IMR-90 (cell line): ENCODE measurements around the gene LRRC4C. TPM values are rescaled to one million over a fixed set of nuclear protein-coding genes. Genes with fewer than 3 reads are reported as not detected.

ENCODE experiments used
- ATAC-seq: fragments of 200-7000 bp; cut with Tn5 transposase; 2 replicates; pipeline ENCODE4 v1.9.1; 2020; ENCODE audit warnings: low read depth, mild to moderate bottlenecking, moderate library complexity
- BruUV-seq: library from RNA; stranded (reverse); fragments of 400-500 nt; replicated peaks from 2 replicates; lab custom pipeline; 2021; lab: Mats Ljungman, UMichigan
- CTCF ChIA-PET: fragments of 300-600 bp; formaldehyde crosslinking; extraction: SDS; loops from one replicate; lab custom pipeline; 2021; ENCODE audit warnings: antibody characterized with exemption; lab: Yijun Ruan, JAX
- POLR2A ChIA-PET: fragments of 300-600 bp; sonication (Branson Sonifier 250); formaldehyde crosslinking; loops from one replicate; lab custom pipeline; 2022; ENCODE audit warnings: antibody characterized with exemption; ENCODE audit not compliant: unreplicated experiment; lab: Charles Lee
- DNase-seq: peaks from one replicate; pipeline ENCODE4 v3.0.0; 2013
- H2AFZ ChIP-seq: replicated peaks from 2 replicates; pipeline ENCODE3; 2013; ENCODE audit warnings: low read length, mild to moderate bottlenecking; ENCODE audit not compliant: poor library complexity
- H2AK5ac ChIP-seq: 2 replicates; pipeline ENCODE4 v1.6.1; 2013; ENCODE audit warnings: low read depth, low read length, inconsistent platforms
- H2AK9ac ChIP-seq: replicated peaks from 2 replicates; pipeline ENCODE3; 2013; ENCODE audit warnings: mild to moderate bottlenecking, low read depth, low read length, moderate library complexity; ENCODE audit not compliant: poor library complexity
- H2BK120ac ChIP-seq: 2 replicates; pipeline ENCODE4 v1.6.1; 2013; ENCODE audit warnings: low read depth, low read length, inconsistent platforms
- H2BK15ac ChIP-seq: 3 replicates; pipeline ENCODE4 v1.6.1; 2013; ENCODE audit warnings: low read depth, low read length, inconsistent platforms
- H2BK20ac ChIP-seq: 2 replicates; pipeline ENCODE4 v1.6.1; 2013; ENCODE audit warnings: low read depth, mild to moderate bottlenecking, inconsistent platforms, low read length, moderate library complexity
- H2BK5ac ChIP-seq: 2 replicates; pipeline ENCODE4 v1.6.1; 2013; ENCODE audit warnings: mild to moderate bottlenecking, low read depth, low read length, inconsistent platforms; ENCODE audit not compliant: poor library complexity, severe bottlenecking
- H3K14ac ChIP-seq: replicated peaks from 2 replicates; pipeline ENCODE4 v1.6.1; 2013; ENCODE audit warnings: low read depth, low read length, inconsistent platforms
- H3K18ac ChIP-seq: 2 replicates; pipeline ENCODE4 v1.6.1; 2013; ENCODE audit warnings: low read depth, low read length, control low read depth
- H3K23ac ChIP-seq: 2 replicates; pipeline ENCODE4 v1.6.1; 2013; ENCODE audit warnings: low read depth, low read length, inconsistent platforms
- H3K27ac ChIP-seq: 2 replicates; pipeline ENCODE4 v1.5.1; 2013; ENCODE audit warnings: mild to moderate bottlenecking, control low read depth, low read length; ENCODE audit not compliant: insufficient read depth
- H3K27me3 ChIP-seq: 2 replicates; pipeline ENCODE4 v1.6.1; 2013; ENCODE audit warnings: low read length; ENCODE audit not compliant: control insufficient read depth, insufficient read depth
- H3K36me3 ChIP-seq: 2 replicates; pipeline ENCODE4 v1.6.1; 2013; ENCODE audit warnings: low read length, mixed read lengths; ENCODE audit not compliant: control insufficient read depth, insufficient read depth
- H3K4ac ChIP-seq: 2 replicates; pipeline ENCODE4 v1.6.1; 2013; ENCODE audit warnings: low read depth, low read length, inconsistent platforms
- H3K4me1 ChIP-seq: 2 replicates; pipeline ENCODE4 v1.6.1; 2013; ENCODE audit warnings: low read length, mixed read lengths; ENCODE audit not compliant: control insufficient read depth, insufficient read depth
- H3K4me2 ChIP-seq: 2 replicates; pipeline ENCODE4 v1.6.1; 2013; ENCODE audit warnings: low read depth, mild to moderate bottlenecking, control low read depth, low read length, moderate library complexity
- H3K4me3 ChIP-seq: 2 replicates; pipeline ENCODE4 v1.5.1; 2013; ENCODE audit warnings: low read depth, mild to moderate bottlenecking, control low read depth, low read length, moderate library complexity; ENCODE audit not compliant: insufficient read depth
- H3K56ac ChIP-seq: 2 replicates; pipeline ENCODE4 v1.6.1; 2013; ENCODE audit warnings: low read length, inconsistent platforms; ENCODE audit not compliant: insufficient read depth; ENCODE audit errors: extremely low read depth
- H3K79me1 ChIP-seq, 2 experiments: 2 replicates each; pipeline ENCODE4 v1.6.1; 2013; ENCODE audit warnings: low read length in 2 of 2, inconsistent platforms in 1 of 2, low read depth in 1 of 2
- H3K9ac ChIP-seq: 2 replicates; pipeline ENCODE4 v1.6.1; 2013; ENCODE audit warnings: low read depth, low read length, control low read depth
- H3K9me1 ChIP-seq: 2 replicates; pipeline ENCODE4 v1.6.1; 2013; ENCODE audit warnings: low read length, inconsistent platforms; ENCODE audit not compliant: insufficient read depth
- H3K9me3 ChIP-seq: 2 replicates; pipeline ENCODE4 v1.6.1; 2013; ENCODE audit warnings: low read length; ENCODE audit not compliant: control insufficient read depth, insufficient read depth
- H4K20me1 ChIP-seq: 2 replicates; pipeline ENCODE4 v1.6.1; 2013; ENCODE audit warnings: low read length, inconsistent platforms; ENCODE audit not compliant: insufficient read depth
- H4K5ac ChIP-seq: 2 replicates; pipeline ENCODE4 v1.6.1; 2013; ENCODE audit warnings: mild to moderate bottlenecking, low read depth, low read length, control low read depth
- H4K8ac ChIP-seq, 2 experiments: 2 replicates each; pipeline ENCODE4 v1.6.1; 2013; ENCODE audit warnings: low read depth in 2 of 2, low read length in 2 of 2, control low read depth in 1 of 2, inconsistent platforms in 1 of 2
- H4K91ac ChIP-seq: 2 replicates; pipeline ENCODE4 v1.6.1; 2013; ENCODE audit warnings: low read depth, low read length, inconsistent platforms; ENCODE audit not compliant: insufficient read depth
- BHLHE40 ChIP-seq: fragments of 150-350 bp; IDR thresholded peaks from 2 replicates; pipeline ENCODE4 v1.6.1; 2016; ENCODE audit warnings: mild to moderate bottlenecking, low read depth, low read length
- CEBPB ChIP-seq: IDR thresholded peaks from 2 replicates; pipeline ENCODE4 v1.6.1; 2012; ENCODE audit warnings: low read depth, low read length, improper control_type of control experiment
- CHD1 ChIP-seq: IDR thresholded peaks from 2 replicates; pipeline ENCODE4 v1.6.1; 2012; ENCODE audit warnings: low read depth, low read length, improper control_type of control experiment
- ELK1 ChIP-seq: fragments of 150-350 bp; IDR thresholded peaks from 2 replicates; pipeline ENCODE4 v1.6.1; 2016; ENCODE audit warnings: low read depth, mild to moderate bottlenecking, low read length, moderate library complexity, borderline replicate concordance
- FOS ChIP-seq: fragments of 150-350 bp; IDR thresholded peaks from 2 replicates; pipeline ENCODE4 v1.6.1; 2016; ENCODE audit warnings: low read depth, low read length
- MAFK ChIP-seq: IDR thresholded peaks from 2 replicates; pipeline ENCODE4 v1.6.1; 2012; ENCODE audit warnings: low read depth, low read length, improper control_type of control experiment
- MAZ ChIP-seq: IDR thresholded peaks from 2 replicates; pipeline ENCODE4 v1.6.1; 2012; ENCODE audit warnings: low read depth, mild to moderate bottlenecking, low read length, improper control_type of control experiment, moderate library complexity, borderline replicate concordance
- MXI1 ChIP-seq: IDR thresholded peaks from 2 replicates; pipeline ENCODE4 v1.6.1; 2012; ENCODE audit warnings: low read depth, mild to moderate bottlenecking, low read length, moderate library complexity, borderline replicate concordance
- NFE2L2 ChIP-seq: fragments of 150-350 bp; IDR thresholded peaks from 2 replicates; pipeline ENCODE4 v1.6.1; 2016; ENCODE audit warnings: low read depth, mild to moderate bottlenecking, low read length
- POLR2A ChIP-seq: IDR thresholded peaks from 2 replicates; pipeline ENCODE4 v1.6.1; 2012; ENCODE audit warnings: mild to moderate bottlenecking, low read depth, low read length
- RAD21 ChIP-seq: IDR thresholded peaks from 2 replicates; pipeline ENCODE4 v1.6.1; 2012; ENCODE audit warnings: low read length, improper control_type of control experiment
- RCOR1 ChIP-seq: IDR thresholded peaks from 2 replicates; pipeline ENCODE4 v1.6.1; 2012; ENCODE audit warnings: mild to moderate bottlenecking, low read length, improper control_type of control experiment; ENCODE audit not compliant: insufficient replicate concordance
- RFX5 ChIP-seq: IDR thresholded peaks from 2 replicates; pipeline ENCODE4 v1.8.0; 2012; ENCODE audit warnings: low read depth, mild to moderate bottlenecking, low read length, moderate library complexity
- SMC3 ChIP-seq: fragments of 150-350 bp; IDR thresholded peaks from 2 replicates; pipeline ENCODE4 v1.6.1; 2016; ENCODE audit warnings: low read depth, mild to moderate bottlenecking, antibody characterized with exemption, low read length, moderate library complexity
- USF2 ChIP-seq: fragments of 150-350 bp; IDR thresholded peaks from 2 replicates; pipeline ENCODE4 v1.6.1; 2017; ENCODE audit warnings: mild to moderate bottlenecking, antibody characterized with exemption, low read length, low read depth
- WGBS, 2 experiments: methylation state at CpG; one replicate each; pipeline versions ENCODE4 v1.1.5 to v1.1.7; 2013; ENCODE audit warnings: missing lambda C conversion rate in 2 of 2; ENCODE audit not compliant: insufficient read length in 1 of 2; ENCODE audit errors: extremely low coverage in 2 of 2; 5-methylcytosine and 5-hydroxymethylcytosine counted together
- dilution Hi-C: fragments of 300-500 bp; cut with HindIII; formaldehyde crosslinking; loops from one replicate; pipeline ENCODE4 v1.14.3; 2018; ENCODE audit warnings: low sequenced_read_pairs; ENCODE audit not compliant: unreplicated experiment
- in situ Hi-C: fragments of 300-500 bp; cut with MboI; formaldehyde crosslinking; loops from 3 replicates; pipeline ENCODE4 v1.14.3; 2019; ENCODE audit warnings: low sequenced_read_pairs, inconsistent platforms, mixed read lengths
- intact Hi-C: fragments of 100-400 bp; cut with micrococcal nuclease; formaldehyde crosslinking; loops from 2 replicates; pipeline ENCODE4 v1.10.0; 2022
- polyA plus RNA-seq, 3 experiments: library from polyadenylated mRNA; depleted of rRNA; stranded (reverse); fragments of >200 nt; gene quantifications; 2 replicates each; pipeline ENCODE4 v1.2.3, GENCODE V29; 2012; ENCODE audit warnings: low replicate concordance in 1 of 3
- total RNA-seq: library from RNA; depleted of rRNA; stranded (reverse); fragments of >200 nt; gene quantifications from 2 replicates; pipeline ENCODE4 v1.2.3, GENCODE V29; 2012

LRRC4C gene
- total and polyA plus RNA-seq, 2 of the 4 experiments (the other 2 are of a cell fraction): under 0.01 to 0.03 TPM

- Histone ChIP-seq H3K27ac (no peak overlapping the region), H3K9me3 (peaks cover 5% of the 10 kb centered on the region), H3K9me1 (no peaks in the 10 kb centered on the region), H3K36me3 (no peaks in the 10 kb centered on the region), H3K79me1 (no peaks in the 10 kb centered on the region), H4K8ac (no peak overlapping the region), H2BK120ac (no peak overlapping the region), H4K91ac (no peak overlapping the region), H3K4me3 (no peak overlapping the region), H3K27me3 (no peaks in the 10 kb centered on the region), H3K18ac (no peak overlapping the region), H2AFZ (no peak overlapping the region), H3K4me1 (no peaks in the 10 kb centered on the region), H2AK5ac (no peak overlapping the region), H3K23ac (no peak overlapping the region), H2BK15ac (no peak overlapping the region), H4K5ac (no peak overlapping the region), H3K14ac (no peak overlapping the region), H4K20me1 (no peaks in the 10 kb centered on the region), H3K4ac (no peak overlapping the region), H3K9ac (no peak overlapping the region), H2AK9ac (no peak overlapping the region), H2BK5ac (no peak overlapping the region), H3K4me2 (no peak overlapping the region), H3K56ac (no peak overlapping the region), H2BK20ac (no peak overlapping the region)
- dilution Hi-C loops: no loop called here
- intact Hi-C loops: no loop called here
- DNase-seq (no peak), ATAC-seq (no peak)
- BruUV-seq: no TSS peak
- POLR2A ChIA-PET: no interaction called here
- 0% methylated on average over 2 of the region's 3 CpGs; no CpG with 5 or more reads in 1 of the 2 experiments for WGBS, 2 experiments
- in situ Hi-C loops: no loop called here
- CTCF ChIA-PET: no interaction called here
- TF ChIP-seq CHD1 (no peak), MXI1 (no peak), SMC3 (no peak), ELK1 (no peak), CEBPB (no peak), MAFK (no peak), USF2 (no peak), MAZ (no peak), RAD21 (no peak), RFX5 (no peak), RCOR1 (no peak), BHLHE40 (no peak), NFE2L2 (no peak), FOS (no peak), POLR2A (no peak)
These were observed 40.0 kb upstream of the LRRC4C start for GRCh38 chr11:41499429-41499828.
